ENCODE data around the gene VARS2. TPM values are rescaled to one million over a fixed set of nuclear protein-coding genes. Genes with fewer than 3 reads are reported as not detected.
"Not testable (repeated sequence)": the region's sequence is repeated elsewhere in the genome, so short reads cannot be mapped to it uniquely, and the experiment has no call there.

VARS2 gene
- total RNA-seq, 1 donor from 2014 or later, result 26.3 TPM

- no peak for ATAC-seq
Measured at GRCh38 chr6:30900863-30901417, 13.1 kb upstream of the VARS2 start.

DNA sequence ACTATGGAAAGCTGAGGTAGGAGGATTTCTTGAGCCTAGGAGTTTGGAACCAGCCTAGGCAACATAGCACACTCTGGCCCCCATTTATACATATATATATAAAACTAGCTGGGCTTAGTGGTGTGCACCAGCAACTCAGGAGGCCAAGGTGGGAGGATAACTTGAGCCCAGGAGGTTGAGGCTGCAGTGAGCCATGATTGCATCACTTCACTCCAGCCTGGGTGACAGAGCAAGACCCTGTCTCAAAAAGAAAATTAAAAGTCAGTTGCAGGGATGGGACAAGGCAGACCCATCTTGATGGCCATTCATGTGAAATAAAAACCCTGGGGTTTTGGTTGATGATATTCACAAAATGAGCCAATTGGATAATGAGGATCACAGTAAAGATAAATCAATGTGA, 12.6 kb upstream of the VARS2 start:
- no peak for ATAC-seq

DNA sequence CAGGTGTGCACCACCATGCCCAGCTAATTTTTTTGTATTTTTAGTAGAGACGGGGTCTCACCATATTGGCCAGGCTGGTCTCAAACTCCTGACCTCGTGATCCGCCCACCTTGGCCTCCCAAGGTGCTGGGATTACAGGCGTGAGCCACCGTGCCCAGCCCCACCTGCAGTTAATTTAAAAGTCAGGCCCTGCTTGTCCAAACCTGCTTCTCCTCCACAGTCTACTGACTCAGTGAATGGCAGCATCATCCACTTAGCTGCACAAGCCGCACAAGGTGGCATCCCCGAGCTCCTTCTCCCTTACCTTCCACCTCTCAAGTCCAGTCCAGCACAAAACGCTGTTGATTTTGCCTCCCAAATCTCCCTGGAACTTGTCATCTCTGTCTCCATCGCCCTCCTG, 11.8 kb upstream of the VARS2 start:
- peak; percentile 79 for ATAC-seq

DNA sequence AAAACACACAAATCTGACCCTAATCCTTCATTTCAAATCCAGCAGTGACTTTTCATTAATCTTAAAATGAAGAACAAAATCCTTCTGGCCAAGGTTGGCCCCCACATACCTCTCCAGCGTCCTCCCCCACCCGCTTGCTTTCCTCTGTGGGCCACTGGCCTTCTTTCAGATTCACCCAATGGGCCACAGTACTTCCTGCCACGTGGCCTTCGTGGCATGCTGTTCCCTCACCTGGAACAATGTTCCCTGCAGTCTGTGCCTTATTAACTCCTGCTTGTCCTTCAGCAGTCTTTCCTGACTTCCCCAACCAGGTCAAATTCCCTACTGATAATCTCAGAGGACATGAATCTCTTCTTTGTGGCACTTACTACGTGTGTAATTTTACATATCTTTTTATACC, 11.3 kb upstream of the VARS2 start:
- ATAC-seq, result no peak

DNA sequence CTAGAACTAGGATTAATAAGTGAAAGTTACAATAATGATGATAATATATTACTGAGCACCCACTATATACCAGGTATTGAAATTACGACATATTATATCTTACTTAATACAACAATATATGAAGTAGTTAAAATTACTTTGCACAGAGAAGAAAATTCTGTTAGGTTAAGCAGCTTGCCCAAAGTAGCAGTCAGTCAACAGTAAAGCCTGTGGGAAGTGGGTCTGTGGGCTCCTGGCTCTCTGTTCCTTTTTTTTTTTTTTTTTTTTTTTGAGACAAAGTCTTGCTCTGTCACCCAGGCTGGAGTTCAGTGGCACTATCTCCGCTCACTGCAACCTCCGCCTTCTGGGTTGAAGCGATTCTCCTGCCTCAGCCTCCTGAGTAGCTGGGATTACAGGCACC, 10.8 kb upstream of the VARS2 start:
- ATAC-seq, result no peak

- not testable (repeated sequence) for ATAC-seq
Measured at GRCh38 chr6:30907290-30907757, 6.7 kb upstream of the VARS2 start.

- ATAC-seq, result peak; percentile 94
Measured at GRCh38 chr6:30907758-30908591, 6.1 kb upstream of the VARS2 start, which contains the start of gene GTF2H4. Gene GTF2H4, plus strand, starts transcription at chr6:30908207.

DNA sequence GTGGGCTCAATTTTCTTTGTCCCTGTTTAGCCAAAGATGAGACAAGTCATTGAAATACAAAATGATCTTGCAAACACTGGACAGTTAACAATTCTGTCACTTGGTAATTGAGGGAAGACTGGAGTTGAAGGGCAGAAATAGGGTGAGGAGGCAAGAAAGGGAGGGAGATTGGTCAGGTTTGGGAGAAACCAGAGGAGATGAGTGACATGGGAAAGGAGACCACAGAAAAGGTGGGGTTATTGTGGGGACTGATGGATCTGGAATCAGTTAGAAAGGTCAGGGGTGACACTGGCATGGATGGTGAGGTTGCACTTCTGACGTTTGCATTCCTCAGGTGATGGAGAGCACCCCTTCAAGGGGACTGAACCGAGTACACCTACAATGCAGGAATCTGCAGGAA, 5.3 kb upstream of the VARS2 start:
- no peak for ATAC-seq

DNA sequence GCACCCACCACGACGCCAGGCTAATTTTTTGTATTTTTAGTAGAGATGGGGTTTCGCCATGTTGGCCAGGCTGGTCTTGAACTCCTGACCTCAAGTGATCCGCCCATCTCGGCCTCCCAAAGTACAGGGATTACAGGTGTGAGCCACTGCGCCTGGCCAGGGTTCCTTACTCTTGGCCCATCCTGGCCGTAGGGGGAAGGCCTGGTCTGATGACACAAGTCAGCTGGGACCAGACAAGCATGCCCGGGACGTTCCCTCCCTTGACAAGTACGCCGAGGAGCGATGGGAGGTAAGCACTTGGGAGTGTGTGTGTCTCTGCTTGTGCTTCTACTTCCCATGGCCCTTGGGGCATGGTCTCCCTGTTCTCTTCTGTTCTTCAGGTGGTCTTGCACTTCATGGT, 3.6 kb upstream of the VARS2 start:
- not testable (repeated sequence) for ATAC-seq

- ATAC-seq, result no peak
Measured at GRCh38 chr6:30912746-30913520, 1.1 kb upstream of the VARS2 start.

- no peak for ATAC-seq
Measured at GRCh38 chr6:30913721-30914075, 340 bp upstream of the VARS2 start.

DNA sequence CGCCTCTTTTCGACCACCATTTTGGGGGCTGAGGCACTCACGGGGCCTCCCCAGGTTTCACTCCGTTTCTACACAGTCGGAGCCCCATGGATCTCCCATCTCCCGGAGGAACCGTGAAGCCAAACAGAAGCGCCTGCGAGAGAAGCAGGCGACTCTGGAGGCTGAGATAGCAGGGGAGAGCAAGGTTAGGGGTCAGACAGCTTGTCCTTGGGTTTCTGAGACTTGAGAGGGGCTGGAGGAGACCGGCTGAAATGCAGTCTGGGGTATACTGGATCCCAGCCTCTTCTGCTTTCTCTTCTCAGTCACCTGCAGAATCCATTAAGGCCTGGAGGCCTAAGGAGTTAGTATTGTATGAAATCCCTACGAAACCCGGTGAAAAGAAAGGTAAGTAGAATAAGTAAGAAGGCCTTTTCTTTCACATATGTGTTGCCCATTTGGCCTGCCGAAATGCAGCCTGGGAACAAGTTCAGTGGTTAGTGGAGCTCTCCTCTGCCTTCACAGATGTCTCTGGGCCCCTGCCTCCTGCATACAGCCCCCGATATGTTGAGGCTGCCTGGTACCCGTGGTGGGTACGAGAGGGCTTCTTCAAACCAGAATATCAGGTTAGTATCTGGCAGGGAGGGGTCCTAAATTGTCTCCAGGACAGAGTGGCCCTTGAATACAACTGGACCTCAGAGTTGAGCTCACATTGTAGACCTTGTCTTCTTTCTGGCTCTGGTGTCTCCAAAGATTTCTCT, 984 bp downstream of the VARS2 start:
- no peak for ATAC-seq

DNA sequence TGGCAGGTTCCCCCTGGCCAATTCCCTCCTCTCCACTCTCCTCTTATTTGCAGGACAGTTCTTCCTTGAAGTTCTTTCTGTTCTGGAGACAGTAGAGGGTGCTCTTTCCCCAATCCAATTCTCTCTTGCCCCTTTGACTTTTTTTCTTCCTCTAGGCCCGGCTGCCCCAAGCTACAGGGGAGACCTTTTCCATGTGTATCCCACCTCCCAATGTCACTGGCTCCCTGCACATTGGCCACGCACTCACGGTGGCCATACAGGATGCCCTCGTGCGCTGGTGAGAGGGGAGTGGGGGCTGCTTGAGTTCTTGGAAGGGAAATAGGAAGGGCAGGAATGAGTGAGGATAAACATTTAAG, 1.5 kb downstream of the VARS2 start:
- peak; percentile 16 for ATAC-seq

GRCh38 chr6:30917041-30917440, 3.0 kb downstream of the VARS2 start:
- no peak for ATAC-seq

GRCh38 chr6:30917487-30917886, 3.4 kb downstream of the VARS2 start:
- ATAC-seq, result no peak

DNA sequence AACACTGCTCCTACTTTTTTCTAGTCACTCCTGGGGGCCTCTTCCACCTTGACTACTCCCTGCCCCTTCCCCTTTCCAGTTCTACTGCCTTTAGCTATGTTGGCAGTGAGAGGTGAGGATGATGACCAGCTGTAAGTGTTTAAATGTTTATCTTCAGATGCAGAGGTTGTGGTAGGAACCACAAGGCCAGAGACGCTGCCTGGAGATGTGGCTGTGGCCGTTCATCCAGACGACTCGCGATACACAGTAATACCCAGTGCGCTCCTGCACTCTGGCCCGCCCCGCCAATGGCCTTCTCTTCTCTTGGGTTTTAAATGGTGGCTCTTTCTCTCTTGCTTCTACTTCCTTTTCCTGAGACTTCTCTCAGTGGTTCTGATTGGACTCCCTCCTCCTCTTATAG, 4.6 kb downstream of the VARS2 start:
- ATAC-seq, result no peak

GRCh38 chr6:30922447-30922852, 8.4 kb downstream of the VARS2 start:
- no peak for ATAC-seq

GRCh38 chr6:30924040-30924627, 10.1 kb downstream of the VARS2 start:
- ATAC-seq, result not testable (repeated sequence)

DNA sequence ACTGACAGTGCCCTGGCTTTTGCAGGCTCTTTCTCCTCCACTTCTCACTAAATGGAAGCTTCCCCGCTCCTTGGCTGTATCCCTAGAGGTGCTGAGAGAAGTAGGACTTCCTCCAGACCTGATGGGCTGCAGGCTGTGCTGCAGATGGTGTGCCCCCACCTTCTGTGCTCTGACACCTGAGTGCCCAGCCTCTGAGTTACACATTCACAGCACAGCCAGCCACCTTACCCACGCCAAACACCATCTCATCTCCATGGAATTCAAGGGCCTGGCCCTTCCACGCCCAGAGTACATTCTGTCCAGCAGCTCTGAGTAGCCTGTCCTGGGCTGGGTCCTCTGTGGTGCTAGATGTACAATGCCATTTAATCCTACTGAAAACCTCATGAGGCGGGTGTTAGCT, 12.6 kb downstream of the VARS2 start:
- ATAC-seq, result peak; percentile 89

DNA sequence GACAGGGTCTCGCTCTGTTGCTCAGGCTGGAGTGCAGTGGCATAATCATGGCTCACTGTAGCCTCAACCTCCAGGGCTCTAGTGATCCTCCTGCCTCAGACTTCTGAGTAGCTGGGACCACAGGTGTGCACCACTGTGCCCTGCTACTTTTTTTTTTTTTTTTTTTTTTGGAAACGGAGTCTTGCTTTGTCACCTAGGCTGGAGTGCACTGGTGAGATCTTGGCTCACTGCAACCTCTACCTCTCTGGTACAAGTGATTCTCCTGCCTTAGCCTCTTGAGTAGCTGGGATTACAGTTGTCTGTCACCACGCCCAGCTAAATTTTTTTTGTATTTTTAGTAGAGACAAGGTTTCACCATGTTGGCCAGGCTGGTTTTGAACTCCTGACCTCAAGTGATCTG, 13.0 kb downstream of the VARS2 start:
- not testable (repeated sequence) for ATAC-seq

DNA sequence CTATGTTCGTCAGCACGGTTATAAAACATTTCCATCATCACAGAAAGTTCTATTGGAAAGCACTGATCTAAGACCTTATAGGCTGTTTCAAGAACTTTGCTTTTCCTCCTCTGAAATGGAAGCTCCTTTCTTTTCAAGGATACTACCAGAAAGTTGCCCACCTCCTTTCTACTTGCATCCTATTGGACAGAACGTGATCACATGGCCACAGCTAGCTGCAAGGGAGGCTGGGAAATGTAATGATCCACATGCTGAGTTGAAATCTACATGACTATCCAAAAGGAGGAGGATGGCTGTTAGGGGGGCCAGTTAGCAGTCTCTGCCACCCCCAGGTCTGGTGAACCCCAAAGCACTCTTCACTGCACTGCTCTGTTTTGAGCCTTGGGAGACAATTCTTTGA, 14.6 kb downstream of the VARS2 start:
- ATAC-seq, result no peak

DNA sequence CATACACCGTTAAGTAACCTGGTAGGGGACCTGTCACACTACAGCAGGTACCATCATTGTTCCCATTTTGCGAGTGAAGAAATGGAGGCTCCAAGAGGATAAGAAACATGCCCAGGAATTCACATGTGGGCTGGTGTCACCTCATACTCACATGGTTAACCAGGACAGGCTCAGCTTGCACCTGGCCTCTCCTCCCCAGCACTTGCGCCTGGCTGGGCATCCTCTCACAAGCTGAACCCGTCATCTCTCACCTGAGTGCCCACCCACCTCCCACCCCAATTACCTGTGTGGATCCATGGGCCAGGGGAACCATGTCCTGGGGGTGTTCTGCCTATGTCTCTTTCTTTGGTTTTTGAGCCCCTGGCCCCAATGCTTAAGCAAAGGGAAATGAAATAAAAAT, 16.5 kb downstream of the VARS2 start:
- no peak for ATAC-seq

DNA sequence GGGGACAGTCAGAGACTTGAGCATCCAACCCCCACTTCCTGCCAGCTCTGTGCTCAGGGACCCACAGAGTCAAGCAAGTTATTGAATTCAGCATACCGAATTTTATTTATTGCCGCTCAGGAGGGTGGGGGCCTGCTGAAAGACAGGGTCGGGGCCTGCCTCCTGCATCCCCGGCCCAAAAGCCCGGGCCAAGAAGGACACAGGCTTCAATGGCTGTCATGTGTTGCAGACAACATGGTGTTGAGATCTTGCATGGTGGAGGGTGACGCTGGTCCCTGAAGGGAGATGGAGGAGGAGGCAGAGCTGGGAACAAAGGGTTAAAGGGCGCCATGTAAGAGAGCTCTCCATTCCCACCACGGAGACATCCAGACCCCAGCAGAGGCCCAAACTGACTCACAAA, 17.2 kb downstream of the VARS2 start:
- ATAC-seq, result no peak

Data from esophagus mucosa (tissue), 1 donor.